Stomach (tissue), 4 donors: ENCODE results near the gene UBAC2.

Experiments used
- CTCF ChIP-seq, 7 experiments: fragments of 450-650 bp in 4 of 7; fragments of 200-600 bp in 3 of 7; sonication (generic) in 3 of 7; IDR thresholded peaks; one replicate each; pipeline ENCODE4 v1.5.1; 2016 to 2019; ENCODE audit warnings: antibody characterized with exemption in 7 of 7, control low read depth in 2 of 7, mild to moderate bottlenecking in 1 of 7
- EP300 ChIP-seq: sonication (generic); formaldehyde crosslinking; IDR thresholded peaks from one replicate; pipeline ENCODE4 v1.6.1; 2017; ENCODE audit warnings: antibody characterized with exemption

GRCh38 chr13:99378985-99379733 lies 178.5 kb downstream of the UBAC2 start:
- TF ChIP-seq CTCF (IDR thresholded peaks at IDR 0.05) (no peak), EP300 (no peak)
